DMS 273 (cell line): Measurements from ENCODE around the gene TLCD5.

Experiments
- DNase-seq: peaks from one replicate; lab custom pipeline; 2025; ENCODE audit not compliant: unreplicated experiment; lab: John Stamatoyannopoulos, UW

Gene TLCD5

GRCh38 chr11:120307476-120307875 is 17.6 kb upstream of the TLCD5 start:
- DNase-seq = no peak

DNA sequence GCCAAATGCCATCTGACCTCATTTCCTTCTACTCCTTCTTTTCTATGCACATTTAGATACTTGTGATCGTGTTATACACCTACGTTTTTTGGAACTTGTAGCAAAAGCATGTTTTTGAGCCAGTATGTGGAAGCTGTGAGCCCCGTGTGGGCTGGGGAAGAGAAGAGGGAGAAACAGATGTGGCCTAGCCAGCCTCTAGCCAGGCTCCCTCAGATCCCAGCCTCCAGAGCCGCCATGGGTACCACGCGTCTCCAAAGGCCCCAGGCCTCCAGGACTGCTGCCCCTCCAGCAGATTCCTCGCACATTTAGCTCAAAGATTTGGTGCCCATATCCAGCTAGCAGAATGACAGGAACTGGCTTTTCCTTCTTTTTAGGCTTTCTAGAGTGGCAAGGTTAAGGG is 17.0 kb upstream of the TLCD5 start:
- no peak for DNase-seq

DNA sequence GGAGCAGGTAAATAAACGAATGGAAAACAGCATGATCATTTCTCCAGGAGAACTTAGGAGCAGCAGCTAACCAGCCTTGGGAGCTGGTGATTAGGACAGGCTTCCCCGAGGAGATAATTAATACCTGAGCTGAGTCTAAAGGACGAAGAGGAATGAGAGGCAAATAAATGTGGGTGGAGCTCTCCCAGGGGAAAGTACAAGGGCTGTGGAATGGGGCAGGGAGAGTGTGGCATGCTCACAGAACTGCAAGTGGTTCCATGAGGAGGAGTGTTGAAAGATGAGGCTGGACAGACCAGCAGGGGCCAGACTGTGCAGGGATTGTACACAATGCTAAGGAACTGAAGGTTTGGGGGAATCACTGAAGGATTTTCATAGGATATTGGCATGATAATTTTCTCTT is 14.2 kb upstream of the TLCD5 start:
- DNase-seq = no peak

DNA sequence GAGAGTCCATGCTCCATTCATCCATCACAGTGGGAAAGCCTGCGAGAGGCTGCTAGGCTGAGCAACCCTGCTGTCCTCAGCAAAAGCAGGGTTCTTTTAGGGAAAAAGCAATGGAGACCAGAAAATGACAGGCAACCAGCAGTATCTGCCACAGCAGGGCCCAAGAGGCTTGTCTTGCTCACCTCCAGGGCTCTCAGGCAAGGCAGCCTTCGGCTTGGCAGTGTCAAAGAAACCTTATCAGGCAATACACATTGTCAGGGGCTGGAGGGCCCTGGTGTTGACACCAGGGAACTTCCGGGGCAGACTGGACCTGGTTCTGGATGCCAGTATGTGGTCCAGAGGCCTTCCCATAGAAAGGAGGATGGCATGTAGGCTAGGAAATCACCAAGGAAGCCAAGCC is 10.2 kb upstream of the TLCD5 start:
- DNase-seq = no peak

- DNase-seq = peak; percentile 56
These were observed 8.0 kb upstream of the TLCD5 start for GRCh38 chr11:120316880-120317688.

DNA sequence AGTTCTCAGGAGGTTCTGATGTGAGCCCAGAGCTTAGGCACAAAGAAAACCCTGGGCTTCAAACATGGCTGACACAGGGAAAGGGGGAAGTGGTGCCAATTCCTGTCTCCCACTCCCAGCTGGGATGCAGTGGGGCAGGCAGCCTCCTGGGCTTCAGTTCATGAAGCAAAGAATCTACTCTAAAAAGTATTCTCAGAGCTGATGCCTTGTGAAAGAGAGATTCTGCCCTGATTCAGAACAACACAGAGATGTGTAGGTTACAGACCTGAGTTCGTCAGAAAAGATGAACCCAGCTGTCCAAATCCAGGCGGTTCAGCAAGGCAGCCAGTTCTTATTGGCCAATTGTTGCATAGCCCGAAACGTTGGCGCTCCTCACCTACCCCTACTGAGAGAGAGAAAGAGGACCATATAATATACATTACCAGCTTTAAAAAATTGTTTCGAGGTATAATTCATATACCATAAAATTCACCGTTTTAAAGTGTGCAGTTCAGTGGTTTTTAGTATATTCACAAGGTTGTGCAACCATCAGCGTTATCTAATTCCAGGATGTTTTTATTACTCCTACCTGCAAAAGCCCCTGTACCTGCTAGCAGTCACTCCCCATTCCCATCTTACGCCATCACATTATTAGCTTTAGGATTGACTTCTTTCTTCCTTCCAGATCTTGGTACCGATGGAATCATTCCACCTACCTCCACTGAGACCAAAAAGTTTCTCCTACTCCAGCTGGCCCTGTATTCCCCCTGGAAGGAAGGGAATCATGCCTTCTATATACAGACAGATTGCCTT is 7.2 kb upstream of the TLCD5 start:
- DNase-seq = no peak

- DNase-seq = peak; percentile 13
These were observed 6.2 kb upstream of the TLCD5 start for GRCh38 chr11:120318906-120319305.

GRCh38 chr11:120326228-120326627 is 1.1 kb downstream of the TLCD5 start:
- DNase-seq = no peak

DNA sequence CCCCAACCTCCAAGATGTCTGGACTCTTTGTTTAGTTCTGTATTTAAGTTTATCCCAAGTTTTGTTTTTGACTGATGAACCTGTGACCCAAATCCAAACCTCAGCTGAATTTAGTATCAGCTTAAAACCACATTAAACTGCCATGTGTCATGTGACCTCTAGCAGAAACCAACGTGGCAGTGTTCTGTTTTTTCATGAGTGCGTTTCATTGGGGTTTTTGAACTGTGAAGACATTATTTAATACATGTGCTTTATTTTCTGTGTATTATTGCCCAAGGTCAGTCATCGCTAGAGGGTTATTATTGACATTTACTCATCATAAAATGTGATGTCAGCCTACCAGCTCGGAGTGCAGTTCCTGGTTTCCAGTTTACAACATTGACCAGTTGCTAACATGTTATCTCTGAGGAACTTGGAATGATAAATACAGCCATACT is 1.8 kb downstream of the TLCD5 start:
- no peak for DNase-seq

DNA sequence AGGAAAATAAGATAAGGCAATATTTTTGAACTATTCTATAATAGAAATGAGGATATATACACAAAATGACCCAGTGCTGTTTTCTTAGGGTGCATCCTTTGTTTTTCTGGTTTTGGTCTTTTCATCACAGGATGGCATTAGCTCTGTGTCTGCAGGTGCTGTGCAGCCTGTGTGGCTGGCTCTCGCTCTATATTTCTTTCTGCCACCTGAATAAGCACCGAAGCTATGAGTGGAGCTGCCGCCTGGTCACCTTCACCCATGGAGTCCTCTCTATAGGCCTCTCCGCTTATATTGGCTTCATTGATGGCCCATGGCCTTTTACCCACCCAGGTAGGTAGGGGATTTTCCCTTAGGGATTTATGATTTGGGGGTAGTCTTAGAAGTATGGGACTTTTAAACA is 2.2 kb downstream of the TLCD5 start:
- DNase-seq = no peak

DNA sequence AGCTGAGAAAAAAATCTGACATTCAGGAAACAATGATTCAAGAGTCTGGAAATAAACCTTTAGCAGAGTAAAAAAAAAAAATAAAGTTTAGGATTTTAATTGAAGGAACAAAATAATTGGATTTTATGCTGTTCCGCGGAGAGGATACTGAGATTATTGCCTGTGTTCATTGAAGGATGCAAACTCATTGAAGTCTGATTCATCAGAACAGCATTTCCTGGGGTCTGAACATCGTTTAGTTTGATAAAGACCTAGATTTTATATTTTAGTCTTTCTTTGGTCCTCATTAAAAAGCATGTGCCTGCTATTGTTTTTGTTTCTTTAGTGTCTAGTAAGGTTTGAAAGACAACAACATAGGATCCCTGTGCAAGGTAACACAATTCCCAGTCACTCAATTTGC is 4.5 kb downstream of the TLCD5 start:
- DNase-seq = no peak

DNA sequence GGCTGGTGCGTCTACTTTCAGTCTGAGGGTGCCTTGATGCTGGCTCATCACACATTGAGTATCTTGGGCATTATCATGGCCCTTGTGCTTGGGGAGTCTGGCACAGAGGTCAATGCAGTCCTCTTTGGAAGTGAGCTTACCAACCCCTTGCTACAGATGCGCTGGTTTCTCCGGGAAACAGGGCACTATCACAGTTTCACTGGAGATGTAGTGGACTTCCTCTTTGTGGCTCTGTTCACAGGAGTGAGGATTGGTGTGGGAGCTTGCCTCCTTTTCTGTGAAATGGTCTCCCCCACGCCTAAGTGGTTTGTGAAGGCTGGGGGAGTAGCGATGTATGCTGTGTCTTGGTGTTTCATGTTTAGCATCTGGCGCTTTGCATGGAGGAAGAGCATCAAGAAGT is 4.9 kb downstream of the TLCD5 start:
- no peak for DNase-seq

DNA sequence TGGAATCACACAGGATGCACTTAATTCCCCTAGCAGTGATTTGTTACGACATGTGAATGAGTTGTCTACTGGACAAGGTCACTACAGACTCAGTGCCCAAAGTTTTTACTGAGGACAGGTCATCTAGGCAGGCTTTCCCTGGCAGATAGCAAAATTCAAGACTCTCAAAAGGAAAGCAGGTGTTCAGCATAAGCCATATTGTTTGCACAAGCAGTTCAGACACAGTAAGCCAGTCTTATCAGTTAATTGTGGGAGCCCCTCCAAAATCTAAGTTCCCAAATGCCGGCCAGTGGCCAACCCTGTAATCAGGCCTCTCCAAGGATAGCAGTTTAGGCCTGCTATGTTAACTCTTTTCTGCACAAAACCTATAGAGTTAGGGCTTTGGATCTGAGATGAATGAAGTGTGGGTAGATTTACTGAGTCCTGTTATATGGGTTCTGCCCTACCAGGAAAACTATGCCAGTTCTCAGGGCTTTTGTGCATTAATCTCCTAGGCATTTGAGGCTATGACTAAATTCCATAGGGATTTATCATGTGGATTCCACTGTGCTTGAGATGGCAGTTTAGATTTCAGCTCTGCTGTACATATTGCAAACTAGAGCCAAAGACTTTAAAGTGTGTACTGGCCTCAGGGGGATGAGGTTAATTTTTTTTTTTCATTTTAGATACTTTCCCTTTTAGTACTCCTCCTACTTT is 6.3 kb downstream of the TLCD5 start:
- DNase-seq = peak; percentile 60

- DNase-seq = no peak
These were observed 8.0 kb downstream of the TLCD5 start for GRCh38 chr11:120332822-120333716.

- no peak for DNase-seq
These were observed 8.7 kb downstream of the TLCD5 start for GRCh38 chr11:120333801-120334200.

DNA sequence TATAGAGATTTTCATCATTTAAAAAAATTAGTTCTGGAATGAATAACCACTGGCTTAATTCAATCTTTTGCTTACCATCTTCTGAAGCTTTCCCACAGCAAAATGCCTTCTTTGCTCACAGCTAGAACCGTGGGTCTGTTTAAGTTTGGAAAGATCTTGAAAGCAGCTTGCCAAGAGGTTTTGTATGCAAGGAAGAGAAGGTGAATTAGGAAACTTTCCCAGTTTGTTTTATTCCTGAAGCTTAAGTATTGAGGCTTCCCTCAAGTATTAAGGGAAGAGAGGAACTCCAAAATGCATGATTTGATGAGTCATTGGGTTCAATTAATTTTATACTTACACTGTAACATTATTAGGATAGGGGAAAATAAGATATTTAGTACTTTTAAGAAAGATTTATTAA is 9.2 kb downstream of the TLCD5 start:
- DNase-seq = no peak

DNA sequence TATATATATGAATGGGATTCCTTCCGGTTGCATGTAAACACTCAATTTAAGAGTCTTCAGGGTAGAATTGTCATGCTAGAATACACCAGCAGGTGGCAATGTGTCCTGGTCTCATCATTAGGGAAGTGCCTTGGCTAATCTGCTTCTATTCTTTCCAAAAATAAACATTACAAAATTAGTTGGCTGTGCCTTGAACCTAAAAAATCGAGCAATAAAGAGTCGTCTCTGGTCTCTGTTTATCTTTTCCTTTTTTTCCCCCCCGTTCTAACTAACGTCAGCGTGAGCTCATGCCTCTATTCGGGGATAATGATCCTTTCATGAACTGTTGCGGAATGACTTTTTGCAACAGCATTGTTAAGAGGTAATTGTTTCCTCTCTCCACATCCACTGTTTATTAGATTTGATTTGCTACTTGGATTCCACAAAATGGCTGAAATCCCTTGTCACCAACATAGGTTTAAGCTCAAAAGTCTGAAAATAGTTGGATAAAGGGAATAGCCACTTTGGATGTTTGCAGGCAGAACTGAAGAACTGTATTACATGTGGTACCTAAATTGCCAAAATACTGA is 9.9 kb downstream of the TLCD5 start:
- DNase-seq = peak; percentile 78

DNA sequence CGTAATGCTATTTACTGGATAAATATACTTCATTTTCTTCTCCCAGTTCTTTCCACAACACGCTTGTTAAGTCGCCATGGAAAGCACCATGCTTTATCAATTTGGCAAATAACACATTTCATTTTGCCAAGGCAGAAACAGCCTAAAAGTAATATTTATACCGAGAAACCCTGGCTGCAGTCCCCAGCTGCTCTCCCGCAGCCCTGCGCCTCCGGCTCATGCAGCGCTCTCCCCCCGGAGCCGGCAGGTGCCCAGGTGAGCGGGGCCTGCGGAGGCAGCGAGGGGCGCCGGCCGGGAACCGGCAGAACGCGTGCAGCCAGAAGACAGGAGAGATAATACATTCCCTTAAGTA is 10.4 kb downstream of the TLCD5 start:
- DNase-seq = no peak

DNA sequence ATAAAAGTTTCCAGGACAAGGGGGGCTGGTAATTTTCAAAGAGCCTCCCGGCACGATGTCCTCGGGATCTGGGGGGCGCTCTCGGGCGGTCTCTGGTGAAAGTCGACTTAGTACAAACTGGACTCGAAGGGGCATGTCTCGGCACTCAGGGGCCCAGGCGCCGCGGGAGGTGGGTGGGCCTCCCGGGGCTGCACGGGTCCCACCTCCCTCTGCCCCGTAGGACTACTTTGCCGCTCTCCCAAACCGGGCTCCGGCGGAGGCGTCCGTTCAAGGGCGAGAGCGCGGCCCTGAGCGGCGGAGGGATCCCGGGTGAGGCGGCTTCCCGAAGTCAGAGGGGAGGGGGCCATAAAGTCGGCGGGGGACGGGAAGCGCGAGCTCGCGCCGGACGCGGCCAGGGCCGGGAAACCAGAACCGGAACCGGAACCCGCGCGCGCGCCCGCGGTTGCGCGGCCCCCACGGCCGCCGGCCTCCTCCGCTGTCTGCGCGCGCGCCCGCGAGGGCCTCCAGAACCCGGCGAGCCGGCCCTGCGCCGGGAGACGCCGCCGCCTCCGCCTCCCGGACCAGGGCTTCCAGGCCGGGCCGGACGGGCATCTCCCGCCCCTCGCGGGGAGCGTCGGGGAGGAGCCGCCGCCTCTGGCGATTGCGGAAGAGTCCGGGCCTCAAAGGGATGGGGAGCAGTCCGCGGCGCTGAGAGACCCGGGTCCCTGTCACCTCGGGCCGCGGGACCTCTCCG is 11.0 kb downstream of the TLCD5 start, which contains the start of gene ARHGEF12:
TSS of gene ARHGEF12 (plus strand) at position 506 of the 733 bp plus-strand sequence. CDS start 831 bp downstream, outside the sequence.
- peak; percentile 98 for DNase-seq
